ENCODE data around the gene FBXL12. TPM values are rescaled to one million over a fixed set of nuclear protein-coding genes. Genes with fewer than 3 reads are reported as not detected.
"Not testable (repeated sequence)": the region's sequence is repeated elsewhere in the genome, so short reads cannot be mapped to it uniquely, and the experiment has no call there.

Gene FBXL12
- total and polyA plus RNA-seq, 5 experiments from 2014 or later, result 8.3 to 42.1 (median 15.6) TPM

- H3K27me3 Mint-ChIP-seq, DNase-seq, POLR2A ChIA-PET, ATAC-seq, H3K9me3 Mint-ChIP-seq, H3K36me3 Mint-ChIP-seq: not testable (repeated sequence)
- peak overlapping the region in 2 of 10 donors; percentile 34 to 60 for H3K4me3 Mint-ChIP-seq
- peak overlapping the region in 6 of 10 donors; percentile 45 to 90 (median 58) for H3K27ac Mint-ChIP-seq
- peaks cover 11 to 45% (median 38%) of the 10 kb centered on the region in 4 donors for H3K4me1 Mint-ChIP-seq
These were observed 29.3 kb downstream of the FBXL12 start for GRCh38 chr19:9789579-9789978.

- Mint-ChIP-seq H3K27me3 (no peaks in the 10 kb centered on the region), H3K9me3 (peaks cover 0 to 6% (median 0%) of the 10 kb centered on the region in 9 donors), H3K4me1 (peaks cover 11 to 50% (median 43%) of the 10 kb centered on the region in 4 donors), H3K27ac (peak overlapping the region in 3 of 10 donors; percentile 27 to 87 (median 51)), H3K4me3 (peak overlapping the region in 2 of 10 donors; percentile 19 to 30), H3K36me3 (no peaks in the 10 kb centered on the region)
- POLR2A ChIA-PET, result interaction anchor here (0.7 kb wide), 1 partner anchor 457 kb away, joined by 3 read pairs; no protein-coding TSS in a partner anchor
- ATAC-seq (no peak), DNase-seq (no peak)
These were observed 29.8 kb downstream of the FBXL12 start for GRCh38 chr19:9789066-9789465.

GRCh38 chr19:9788604-9789003 is 30.3 kb downstream of the FBXL12 start:
- H3K27ac Mint-ChIP-seq, result peak overlapping the region in 1 of 10 donors; percentile 27
- not testable (repeated sequence) for ATAC-seq, DNase-seq, H3K27me3 Mint-ChIP-seq, H3K9me3 Mint-ChIP-seq, H3K36me3 Mint-ChIP-seq
- peaks cover 11 to 53% (median 45%) of the 10 kb centered on the region in 4 donors for H3K4me1 Mint-ChIP-seq
- H3K4me3 Mint-ChIP-seq, result peak overlapping the region in 1 of 10 donors; percentile 20
- POLR2A ChIA-PET, result interaction anchor here (0.7 to 1.1 kb wide), 3 partner anchors 20 to 456 kb away, joined by 3 read pairs; partner anchors contain the start of gene ZNF846

- POLR2A ChIA-PET, result no interaction called here
- H3K9me3 Mint-ChIP-seq, result no peaks in the 10 kb centered on the region
- H3K4me3 Mint-ChIP-seq, result peak overlapping the region; percentile 61 to 90 (median 76)
- H3K36me3 Mint-ChIP-seq, result peaks cover 0 to 2% (median 0%) of the 10 kb centered on the region in 3 donors
- H3K27me3 Mint-ChIP-seq, result no peaks in the 10 kb centered on the region
- peak overlapping the region; percentile 69 to 99 (median 92) for H3K27ac Mint-ChIP-seq
- peaks cover 10 to 55% (median 39%) of the 10 kb centered on the region in 4 donors for H3K4me1 Mint-ChIP-seq
- DNase-seq (no peak), ATAC-seq (no peak)
These were observed 32.1 kb downstream of the FBXL12 start for GRCh38 chr19:9786819-9787218.

- POLR2A ChIA-PET, result interaction anchor here (1.5 kb wide), 1 partner anchor 18 kb away, joined by 12 read pairs; the partner anchor contains the start of gene ZNF846
- peak overlapping the region; percentile 91 to 99 (median 96) for H3K27ac Mint-ChIP-seq
- no peak for DNase-seq
These were observed 32.5 kb downstream of the FBXL12 start for GRCh38 chr19:9786342-9786741.

GRCh38 chr19:9785367-9786331 is 33.2 kb downstream of the FBXL12 start:
- DNase-seq, result peak; percentile 91 to 99 (median 95)
- no peaks in the 10 kb centered on the region for H3K9me3 Mint-ChIP-seq
- H3K4me1 Mint-ChIP-seq, result peaks cover 10 to 48% (median 34%) of the 10 kb centered on the region in 4 donors
- H3K27me3 Mint-ChIP-seq, result no peaks in the 10 kb centered on the region
- peak; percentile 80 to 81 for ATAC-seq
- POLR2A ChIA-PET, result interaction anchor here (0.6 to 1.5 kb wide), 5 partner anchors 10 to 477 kb away, joined by 3 to 12 read pairs (median 5); partner anchors contain the start of genes FBXL12 and ZNF846
- peaks cover 0 to 4% (median 0%) of the 10 kb centered on the region in 3 donors for H3K36me3 Mint-ChIP-seq
- peak overlapping the region; percentile 91 to 99 (median 96) for H3K27ac Mint-ChIP-seq
- H3K4me3 Mint-ChIP-seq, result peak overlapping the region; percentile 88 to 97 (median 92)

More at GRCh38 chr19:9786342-9786741, 32.5 kb downstream of the FBXL12 start:
- Mint-ChIP-seq H3K4me3 (peak overlapping the region; percentile 88 to 97 (median 92)), H3K4me1 (peaks cover 10 to 53% (median 35%) of the 10 kb centered on the region in 4 donors), H3K36me3 (peaks cover 0 to 3% (median 0%) of the 10 kb centered on the region in 3 donors), H3K27me3 (no peaks in the 10 kb centered on the region), H3K9me3 (no peaks in the 10 kb centered on the region)
- ATAC-seq, result no peak

- ATAC-seq, DNase-seq, H3K36me3 Mint-ChIP-seq, H3K9me3 Mint-ChIP-seq, H3K27me3 Mint-ChIP-seq, POLR2A ChIA-PET: not testable (repeated sequence)
- peaks cover 7 to 37% (median 28%) of the 10 kb centered on the region in 4 donors for H3K4me1 Mint-ChIP-seq
- peak overlapping the region in 9 of 10 donors; percentile 24 to 93 (median 90) for H3K4me3 Mint-ChIP-seq
- peak overlapping the region in 9 of 10 donors; percentile 63 to 99 (median 96) for H3K27ac Mint-ChIP-seq
These were observed 34.7 kb downstream of the FBXL12 start for GRCh38 chr19:9784163-9784496.

- Mint-ChIP-seq H3K4me3 (peak overlapping the region in 1 of 10 donors; percentile 4), H3K9me3 (peaks cover 0 to 19% (median 3%) of the 10 kb centered on the region in 9 donors), H3K27ac (peak overlapping the region in 4 of 10 donors; percentile 18 to 48 (median 24)), H3K36me3 (peaks cover 0 to 13% (median 3%) of the 10 kb centered on the region in 3 donors), H3K27me3 (no peaks in the 10 kb centered on the region), H3K4me1 (peaks cover 7 to 33% (median 28%) of the 10 kb centered on the region in 4 donors)
- POLR2A ChIA-PET, result interaction anchor here (1.1 to 2.4 kb wide), 2 partner anchors 13 to 36 kb away, joined by 3 to 10 read pairs; partner anchors contain the start of gene ZNF846
- ATAC-seq, result no peak
- DNase-seq, result no peak
These were observed 36.5 kb downstream of the FBXL12 start for GRCh38 chr19:9782338-9782737.

GRCh38 chr19:9768175-9769112 is 50.4 kb downstream of the FBXL12 start, which contains the start of gene ZNF846:
ZNF846 (minus strand) TSS chr19:9768738; CDS start chr19:9764950, 3,788 bp downstream.
- H3K27ac Mint-ChIP-seq, result peak within 1 kb of the TSS; percentile 91 to 100 (median 99)
- POLR2A ChIA-PET, result interaction anchor here (0.5 to 2.2 kb wide), 19 partner anchors 14 to 483 kb away, joined by 3 to 14 read pairs (median 6); partner anchors contain the start of genes FBXL12, PIN1, UBL5 and ZNF266
- ATAC-seq (peak; percentile 95 to 98), DNase-seq (peak; percentile 83 to 96 (median 92))
- peak within 1 kb of the TSS; percentile 89 to 99 (median 96) for H3K4me3 Mint-ChIP-seq
- H3K27me3 Mint-ChIP-seq, result no peaks in the 10 kb centered on the region
- H3K36me3 Mint-ChIP-seq, result peaks cover 10 to 26% (median 25%) of the 10 kb centered on the region in 3 donors
- H3K9me3 Mint-ChIP-seq, result peaks cover 0 to 13% (median 10%) of the 10 kb centered on the region in 9 donors
- H3K4me1 Mint-ChIP-seq, result peaks cover 2 to 22% (median 10%) of the 10 kb centered on the region in 4 donors
